GM18519 (cell line): ENCODE measurements around the gene MICAL3.
A peak's percentile ranks its signal among the peaks of the same experiment; 100 is the strongest.

ENCODE experiments used
- ATAC-seq: cut with Tn5 transposase; IDR thresholded peaks from one replicate; pipeline ENCODE4 v1.9.1; 2021; ENCODE audit warnings: mild to moderate bottlenecking, moderate library complexity; ENCODE audit not compliant: unreplicated experiment, low FRiP score

Gene MICAL3

GRCh38 chr22:17978027-17978426 is 46.3 kb downstream of the MICAL3 start:
- ATAC-seq = no peak

GRCh38 chr22:17977371-17977770 is 47.0 kb downstream of the MICAL3 start:
- ATAC-seq = no peak

DNA sequence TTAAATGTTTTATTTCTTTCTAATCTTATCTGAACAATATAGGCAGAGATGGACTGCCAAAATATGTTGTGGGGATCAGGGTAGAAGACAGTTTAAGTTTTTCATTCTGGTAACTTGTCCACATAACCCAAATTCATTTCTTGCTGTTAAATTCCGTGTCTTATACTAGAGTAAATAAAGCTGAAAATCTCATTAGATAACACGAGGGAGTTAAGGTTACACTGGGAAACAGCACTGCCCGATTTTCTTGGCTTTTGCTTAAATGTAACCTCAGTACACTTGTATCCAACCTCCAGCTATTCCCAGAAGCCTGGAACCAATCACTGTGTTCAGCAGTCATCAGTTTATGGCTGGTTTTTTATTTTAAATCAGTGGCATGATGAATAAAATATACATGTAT is 48.2 kb downstream of the MICAL3 start:
- no peak for ATAC-seq

- ATAC-seq = no peak
Measured at GRCh38 chr22:17974703-17975372, 49.5 kb downstream of the MICAL3 start.

DNA sequence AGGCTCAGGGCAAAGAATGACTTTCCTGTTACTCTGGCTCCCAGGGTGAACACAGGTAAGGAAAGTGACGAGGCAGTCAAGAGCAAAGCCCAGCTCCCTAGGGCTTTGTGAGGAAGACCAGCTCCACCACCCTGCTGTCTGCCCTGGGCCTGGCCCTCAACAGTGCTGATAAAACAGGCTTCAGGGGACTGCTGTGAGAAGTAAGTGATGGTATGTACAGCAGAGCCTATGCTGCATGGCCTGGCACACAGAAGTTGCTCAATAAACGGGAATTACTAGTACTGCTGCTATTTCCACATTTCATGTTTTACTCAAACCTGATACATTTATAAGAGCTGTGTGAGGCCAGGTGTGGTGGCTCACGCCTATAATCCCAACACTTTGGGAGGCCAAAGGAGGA is 50.3 kb downstream of the MICAL3 start:
- ATAC-seq = no peak

GRCh38 chr22:17973217-17973616 is 51.1 kb downstream of the MICAL3 start:
- no peak for ATAC-seq

- ATAC-seq = no peak
Measured at GRCh38 chr22:17972385-17973191, 51.8 kb downstream of the MICAL3 start.

GRCh38 chr22:17971711-17972110 is 52.6 kb downstream of the MICAL3 start:
- ATAC-seq = no peak

GRCh38 chr22:17970201-17970708 is 54.1 kb downstream of the MICAL3 start:
- no peak for ATAC-seq

- no peak for ATAC-seq
Measured at GRCh38 chr22:17969701-17970113, 54.7 kb downstream of the MICAL3 start.

- ATAC-seq = no peak
Measured at GRCh38 chr22:17968126-17968525, 56.2 kb downstream of the MICAL3 start.

- no peak for ATAC-seq
Measured at GRCh38 chr22:17966403-17966717, 58.0 kb downstream of the MICAL3 start.

GRCh38 chr22:17965538-17966402 is 58.6 kb downstream of the MICAL3 start:
- ATAC-seq = no peak

- peak; percentile 67 for ATAC-seq
Measured at GRCh38 chr22:17964643-17965042, 59.7 kb downstream of the MICAL3 start.

DNA sequence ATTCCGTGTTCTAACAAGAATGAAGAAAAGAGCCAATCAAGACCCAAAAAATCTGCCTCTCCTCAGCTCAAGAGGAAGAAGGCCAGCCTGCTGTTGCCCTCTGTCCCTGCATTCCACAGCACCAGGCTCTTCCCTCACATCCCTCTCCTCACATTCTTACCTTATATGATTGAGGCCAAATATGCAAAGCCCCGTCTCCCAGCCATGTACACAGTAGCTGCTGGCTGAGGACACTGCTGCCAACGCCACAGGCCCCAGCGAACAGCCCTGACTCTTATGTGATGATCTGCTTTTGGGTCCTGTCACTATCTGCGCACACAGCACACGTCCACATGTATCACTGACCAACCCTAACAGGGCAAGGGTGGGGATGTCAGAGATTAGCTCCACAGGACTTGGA is 60.2 kb downstream of the MICAL3 start:
- ATAC-seq = no peak

GRCh38 chr22:17963015-17963414 is 61.3 kb downstream of the MICAL3 start:
- no peak for ATAC-seq

- ATAC-seq = no peak
Measured at GRCh38 chr22:17962168-17962567, 62.2 kb downstream of the MICAL3 start.

GRCh38 chr22:17961446-17961729 is 63.0 kb downstream of the MICAL3 start:
- no peak for ATAC-seq

- no peak for ATAC-seq
Measured at GRCh38 chr22:17960695-17961445, 63.5 kb downstream of the MICAL3 start.

GRCh38 chr22:17960011-17960410 is 64.3 kb downstream of the MICAL3 start:
- no peak for ATAC-seq

GRCh38 chr22:17958166-17958565 is 66.2 kb downstream of the MICAL3 start:
- ATAC-seq = no peak
